Endothelial cell of umbilical vein (primary cell): ENCODE data around the gene ATP1B2.

Source experiments
- EZH2 ChIP-seq: IDR thresholded peaks from 2 replicates; pipeline ENCODE4 v1.6.1; 2012; ENCODE audit warnings: borderline replicate concordance, low read depth, mild to moderate bottlenecking, moderate library complexity, low read length, inconsistent platforms; ENCODE audit not compliant: severe bottlenecking
- FOS ChIP-seq: IDR thresholded peaks from 2 replicates; pipeline ENCODE4 v1.6.1; 2011; ENCODE audit warnings: mild to moderate bottlenecking, low read length, moderate library complexity, borderline replicate concordance; ENCODE audit not compliant: insufficient read depth
- GATA2 ChIP-seq: IDR thresholded peaks from 2 replicates; pipeline ENCODE4 v1.7.0; 2011; ENCODE audit warnings: low read depth, mild to moderate bottlenecking, moderate library complexity, mixed read lengths, low read length; ENCODE audit not compliant: insufficient read length, insufficient read depth
- POLR2A ChIP-seq: IDR thresholded peaks from 2 replicates; pipeline ENCODE4 v1.6.1; 2012; ENCODE audit warnings: low read depth, mild to moderate bottlenecking, control low read depth, low read length

- TF ChIP-seq POLR2A (peak; percentile 67), GATA2 (no peak), EZH2 (no peak), FOS (no peak)
Observed at GRCh38 chr17:7614425-7615264, 36.1 kb upstream of the ATP1B2 start, which contains the start of gene FXR2.
